Activated CD4-positive, alpha-beta T cell treated with anti-CD3 and anti-CD28 coated beads, Interleukin-2, amount 50 U/mL, for 48 hours (primary cell): ENCODE measurements around the gene ZNF136.

Source experiments
- DNase-seq, 2 experiments: peaks; one replicate each; pipeline ENCODE4 v3.0.0-alpha.2; 2020

The ZNF136 gene

GRCh38 chr19:12194827-12195731 is 32.2 kb downstream of the ZNF136 start:
- DNase-seq = peak; percentile 70 to 75

GRCh38 chr19:12198136-12198535 is 35.2 kb downstream of the ZNF136 start:
- DNase-seq = no peak

GRCh38 chr19:12199757-12200419 is 37.0 kb downstream of the ZNF136 start:
- DNase-seq = no peak

- DNase-seq = peak; percentile 58 to 66
Observed at GRCh38 chr19:12202250-12202649, 39.4 kb downstream of the ZNF136 start.

- no peak for DNase-seq
Observed at GRCh38 chr19:12205296-12205695, 42.4 kb downstream of the ZNF136 start.

GRCh38 chr19:12208221-12208620 is 45.3 kb downstream of the ZNF136 start:
- DNase-seq = no peak

- DNase-seq = no peak
Observed at GRCh38 chr19:12217332-12217731, 54.4 kb downstream of the ZNF136 start.

GRCh38 chr19:12222980-12223630 is 60.2 kb downstream of the ZNF136 start:
- DNase-seq = no peak

GRCh38 chr19:12224676-12225075 is 61.8 kb downstream of the ZNF136 start:
- no peak for DNase-seq

GRCh38 chr19:12229990-12230389 is 67.1 kb downstream of the ZNF136 start:
- no peak for DNase-seq

- no peak for DNase-seq
Observed at GRCh38 chr19:12230751-12231733, 68.1 kb downstream of the ZNF136 start.

- DNase-seq = no peak
Observed at GRCh38 chr19:12232961-12233360, 70.1 kb downstream of the ZNF136 start.

- no peak for DNase-seq
Observed at GRCh38 chr19:12237143-12237839, 74.4 kb downstream of the ZNF136 start.
